GM12878 (cell line): ENCODE data around the gene GCNT3. TPM values are rescaled to one million over a fixed set of nuclear protein-coding genes. Genes with fewer than 3 reads are reported as not detected.

Experiments used
- ATAC-seq: fragments of 200-7000 bp; cut with Tn5 transposase; 3 replicates; pipeline ENCODE4 v1.9.1; 2020; ENCODE audit warnings: mild to moderate bottlenecking, moderate library complexity
- BruUV-seq: library from RNA; stranded (reverse); fragments of 400-500 nt; replicated peaks from 2 replicates; lab custom pipeline; 2021; lab: Mats Ljungman, UMichigan
- CTCF ChIA-PET: fragments of 300-600 bp; sonication (Branson Sonifier 250); formaldehyde crosslinking; extraction: SDS; loops from one replicate; lab custom pipeline; 2021; ENCODE audit warnings: inconsistent platforms; lab: Yijun Ruan, JAX
- POLR2A ChIA-PET: fragments of 350-600 bp; formaldehyde crosslinking; extraction: SDS; loops from one replicate; lab custom pipeline; 2021; ENCODE audit warnings: inconsistent platforms; lab: Charles Lee
- RAD21 ChIA-PET: fragments of 300-600 bp; sonication (Branson Sonifier 250); formaldehyde crosslinking; loops from one replicate; lab custom pipeline; 2023; ENCODE audit warnings: antibody characterized with exemption; ENCODE audit not compliant: unreplicated experiment; lab: Charles Lee
- SMC1A ChIA-PET: fragments of 300-600 bp; sonication (Branson Sonifier 250); formaldehyde crosslinking; loops from one replicate; lab custom pipeline; 2023; ENCODE audit not compliant: unreplicated experiment, uncharacterized antibody; lab: Charles Lee
- DNase-seq: peaks from one replicate; pipeline ENCODE4 v3.0.0-alpha.2; 2011; ENCODE audit warnings: low read depth, low spot score
- FAIRE-seq: peaks from 3 replicates; lab custom pipeline; 2011; peaks lifted over from hg19 to GRCh38; lab: Jason Lieb, UNC
- H2AFZ ChIP-seq: 2 replicates; pipeline ENCODE4 v1.6.0; 2011; ENCODE audit warnings: low read depth, low read length, control low read depth; ENCODE audit not compliant: control insufficient read depth
- H3K27ac ChIP-seq: 2 replicates; pipeline ENCODE4 v1.5.1; 2011; ENCODE audit warnings: control low read depth; ENCODE audit not compliant: control insufficient read depth, insufficient read depth
- H3K27me3 ChIP-seq, 2 experiments: replicated peaks in 1 of 2; 2 replicates each; pipeline versions ENCODE4 v1.6.0 to v1.6.1; 2011; ENCODE audit warnings: low read length in 1 of 2; ENCODE audit not compliant: control insufficient read depth in 2 of 2, insufficient read depth in 2 of 2
- H3K36me3 ChIP-seq, 2 experiments: 2 replicates each; pipeline ENCODE4 v1.5.1; 2011; ENCODE audit warnings: low read length in 1 of 2; ENCODE audit not compliant: control insufficient read depth in 2 of 2, insufficient read depth in 2 of 2
- H3K4me1 ChIP-seq: 2 replicates; pipeline ENCODE4 v1.6.1; 2011; ENCODE audit warnings: mild to moderate bottlenecking, low read length, moderate library complexity, mixed read lengths; ENCODE audit not compliant: control insufficient read depth, insufficient read depth
- H3K4me2 ChIP-seq: 2 replicates; pipeline ENCODE4 v1.6.0; 2011; ENCODE audit warnings: control low read depth; ENCODE audit not compliant: control insufficient read depth, insufficient read depth
- H3K4me3 ChIP-seq: fragments of 200-600 bp; sonication (generic); 2 replicates; pipeline ENCODE4 v1.5.1; 2016
- H3K79me2 ChIP-seq: 2 replicates; pipeline ENCODE4 v1.6.0; 2011; ENCODE audit warnings: low read length; ENCODE audit not compliant: control insufficient read depth, insufficient read depth
- H3K9ac ChIP-seq: 2 replicates; pipeline ENCODE4 v1.8.0; 2011; ENCODE audit warnings: low read length, control low read depth, mixed read lengths; ENCODE audit not compliant: control insufficient read depth, insufficient read depth
- H3K9me3 ChIP-seq: replicated peaks from 3 replicates; pipeline ENCODE4 v1.5.1; 2011; ENCODE audit warnings: mild to moderate bottlenecking, low read length; ENCODE audit not compliant: control insufficient read depth, insufficient read depth
- H4K20me1 ChIP-seq: 2 replicates; pipeline ENCODE4 v1.6.0; 2011; ENCODE audit not compliant: control insufficient read depth, insufficient read depth
- ATF3 ChIP-seq: IDR thresholded peaks from 2 replicates; pipeline ENCODE4 v1.6.1; 2011; ENCODE audit warnings: low read depth, mild to moderate bottlenecking, low read length, moderate library complexity, borderline replicate concordance; ENCODE audit errors: extremely low read depth
- CHD2 ChIP-seq: IDR thresholded peaks from 2 replicates; pipeline ENCODE4 v1.6.1; 2011; ENCODE audit warnings: low read depth, low read length, improper control_type of control experiment, borderline replicate concordance
- JUNB ChIP-seq: IDR thresholded peaks from 2 replicates; pipeline ENCODE4 v1.6.1; 2016; ENCODE audit warnings: antibody characterized with exemption, mild to moderate bottlenecking
- MAX ChIP-seq: IDR thresholded peaks from 2 replicates; pipeline ENCODE4 v1.6.1; 2012; ENCODE audit warnings: low read depth, low read length, improper control_type of control experiment
- TCF7 ChIP-seq: IDR thresholded peaks from 2 replicates; pipeline ENCODE4 v1.6.1; 2014; ENCODE audit warnings: antibody characterized with exemption, borderline replicate concordance
- WGBS: methylation state at CpG from one replicate; pipeline ENCODE4 v1.1.6; 2016; ENCODE audit warnings: low lambda C conversion rate; ENCODE audit not compliant: insufficient replicate concordance, insufficient coverage; ENCODE audit errors: missing lambda C conversion rate; 5-methylcytosine and 5-hydroxymethylcytosine counted together
- in situ Hi-C: fragments of 300-500 bp; cut with MboI; formaldehyde crosslinking; loops from 9 replicates; pipeline ENCODE4 v1.14.3; 2018; ENCODE audit warnings: mixed read lengths
- intact Hi-C: fragments of 100-400 bp; cut with micrococcal nuclease; formaldehyde crosslinking; loops from one replicate; pipeline ENCODE4 v1.14.2; 2022; ENCODE audit not compliant: unreplicated experiment
- polyA plus RNA-seq, 11 experiments: library from polyadenylated mRNA; depleted of rRNA in 4 of 11; unstranded in 6 of 11; stranded (reverse) in 5 of 11; fragments of >200 nt; fragmentation: Nextera tagmentation in 4 of 11; fragmentation: Illumina TruSeq in 1 of 11; extraction: Ambion mirVana in 4 of 11; extraction: Trizol in 1 of 11; gene quantifications; 1 replicate in 1 of 11; 2 replicates in 10 of 11; pipeline versions ENCODE4 v1.2.1 to v1.2.3, GENCODE V29; 2011 to 2016; ENCODE audit warnings: inconsistent platforms in 2 of 11, missing spikeins in 2 of 11, low read depth in 1 of 11
- small RNA-seq: library from RNA; depleted of rRNA; stranded (forward); fragments of <200 nt; gene quantifications from one replicate; pipeline ENCODE3, GENCODE V24; 2014
- total RNA-seq, 4 experiments: library from RNA; depleted of rRNA in 3 of 4; stranded (reverse); fragments of >200 nt in 3 of 4; fragmentation: Illumina TruSeq in 1 of 4; extraction: Trizol in 1 of 4; gene quantifications; 2 replicates each; pipeline versions ENCODE4 v1.2.1 to v1.2.3, GENCODE V29; 2013 to 2021

GCNT3 gene
- total and polyA plus RNA-seq, 10 of the 15 experiments (the other 5 are each of a cell fraction or from before 2014, with no cell fraction given) = 0.03 to 0.53 (median 0.25) TPM; not detected in 2

GRCh38 chr15:59662260-59662659 lies 50.7 kb downstream of the GCNT3 start:
- SMC1A ChIA-PET = no interaction called here
- no peak overlapping the region for H3K27ac ChIP-seq
- H3K4me3 ChIP-seq = no peak overlapping the region
- no peaks in the 10 kb centered on the region for H3K9me3 ChIP-seq
- H3K4me1 ChIP-seq = no peaks in the 10 kb centered on the region
- ATAC-seq (no peak), FAIRE-seq (peak; percentile 44), DNase-seq (no peak)
- intact Hi-C loops (no loop called here), in situ Hi-C loops (no loop called here)
- peaks cover 0 to 15% of the 10 kb centered on the region in 2 experiments; a peak in 3 of 4 replicates for H3K36me3 ChIP-seq
- H3K4me2 ChIP-seq = no peak overlapping the region
- no peaks in the 10 kb centered on the region for H4K20me1 ChIP-seq
- no peak overlapping the region for H2AFZ ChIP-seq
- no peak for TF ChIP-seq JUNB
- H3K9ac ChIP-seq = no peak overlapping the region
- CTCF ChIA-PET = interaction anchor here (1.9 kb wide), 1 partner anchor 129 kb away, joined by 5 read pairs; no protein-coding TSS in a partner anchor
- POLR2A ChIA-PET = no interaction called here
- no TSS peak for BruUV-seq
- 94% methylated on average over 1 of the region's 1 CpG for WGBS
- RAD21 ChIA-PET = no interaction called here
- no peaks in the 10 kb centered on the region for H3K27me3 ChIP-seq
- H3K79me2 ChIP-seq = peaks cover 3% of the 10 kb centered on the region

- no peaks in the 10 kb centered on the region for H3K79me2 ChIP-seq
- ChIA-PET POLR2A (no interaction called here), RAD21 (interaction anchor here (1.0 kb wide), 1 partner anchor 11 kb away, joined by 3 read pairs; the partner anchor contains the start of gene GTF2A2)
- no peak overlapping the region for H2AFZ ChIP-seq
- H3K4me1 ChIP-seq = no peaks in the 10 kb centered on the region
- in situ Hi-C loops = no loop called here
- no peaks in the 10 kb centered on the region for H3K27me3 ChIP-seq
- no peak overlapping the region for H3K27ac ChIP-seq
- no peak overlapping the region for H3K4me2 ChIP-seq
- intact Hi-C loops = no loop called here
- H3K9ac ChIP-seq = no peak overlapping the region
- ATAC-seq (no peak), FAIRE-seq (peak; percentile 75), DNase-seq (no peak)
- no TSS peak for BruUV-seq
- peaks cover 4 to 26% of the 10 kb centered on the region in 2 experiments for H3K36me3 ChIP-seq
- H3K9me3 ChIP-seq = no peaks in the 10 kb centered on the region
- H4K20me1 ChIP-seq = no peaks in the 10 kb centered on the region
- TF ChIP-seq MAX (no peak), TCF7 (no peak), ATF3 (no peak), CHD2 (no peak)
- TF ChIP-seq, all 136 proteins: peak for 0
- ChIA-PET CTCF (interaction anchor here (0.8 kb wide), 1 partner anchor 11 kb away, joined by 3 read pairs; no protein-coding TSS in a partner anchor), SMC1A (no interaction called here)
- 83% methylated on average over 8 of the region's 8 CpGs for WGBS
- H3K4me3 ChIP-seq = no peak overlapping the region
Observed at GRCh38 chr15:59668556-59668955, 57.0 kb downstream of the GCNT3 start.

Small RNA genes within 50 kb of the gene (small RNA-seq; reads per million reads assigned to genes)
- gene RNA5SP396 = not detected

Other genes starting within 250 kb of the GCNT3 start
- 55.9 and 59.3 TPM in 2 replicates for gene MYO1E, start 238.9 kb upstream of the GCNT3 start, total RNA-seq (2014; rRNA removed)
- gene MYO1E, start 238.9 kb upstream of the GCNT3 start, total RNA-seq (2014; rRNA removed; fragmentation: Illumina TruSeq; extraction: Trizol) = 70.5 and 76.5 TPM in 2 replicates
- 256 and 266 TPM in 2 replicates for gene MYO1E, start 238.9 kb upstream of the GCNT3 start, total RNA-seq (2021)
- 33.3 and 68.3 TPM in 2 replicates for gene MYO1E, start 238.9 kb upstream of the GCNT3 start, polyA plus RNA-seq (2011; rRNA removed)
- 77.9 and 93.5 TPM in 2 replicates for gene MYO1E, start 238.9 kb upstream of the GCNT3 start, polyA plus RNA-seq (2014; fragmentation: Illumina TruSeq; extraction: Trizol)
- 10 to 100 TPM; 10.3 to 27.5 TPM for gene MYO1E, start 238.9 kb upstream of the GCNT3 start, polyA plus RNA-seq (2014; fragmentation: Nextera tagmentation; extraction: Ambion mirVana)
- 43.7 and 46.9 TPM in 2 replicates for gene MYO1E, start 238.9 kb upstream of the GCNT3 start, polyA plus RNA-seq (2014; rRNA removed)
- 100 to 1,000 TPM; 189 to 191 TPM for gene MYO1E, start 238.9 kb upstream of the GCNT3 start, polyA plus RNA-seq (2016; fragmentation: Nextera tagmentation; extraction: Ambion mirVana)
- 12.5 and 14.7 TPM in 2 replicates for gene FAM81A, start 173.6 kb upstream of the GCNT3 start, total RNA-seq (2014; rRNA removed)
- gene FAM81A, start 173.6 kb upstream of the GCNT3 start, total RNA-seq (2014; rRNA removed; fragmentation: Illumina TruSeq; extraction: Trizol) = 16.5 and 16.8 TPM in 2 replicates
- 19.9 and 20.2 TPM in 2 replicates for gene FAM81A, start 173.6 kb upstream of the GCNT3 start, total RNA-seq (2021)
- gene FAM81A, start 173.6 kb upstream of the GCNT3 start, polyA plus RNA-seq (2011; rRNA removed) = 0.18 and 0.40 TPM in 2 replicates
- gene FAM81A, start 173.6 kb upstream of the GCNT3 start, polyA plus RNA-seq (2014; fragmentation: Illumina TruSeq; extraction: Trizol) = 15.1 and 18.9 TPM in 2 replicates
- 1 to 10 TPM; 7.6 to 9.0 TPM for gene FAM81A, start 173.6 kb upstream of the GCNT3 start, polyA plus RNA-seq (2014; fragmentation: Nextera tagmentation; extraction: Ambion mirVana)
- gene FAM81A, start 173.6 kb upstream of the GCNT3 start, polyA plus RNA-seq (2014; rRNA removed) = 13.4 and 15.8 TPM in 2 replicates
- 10 to 100 TPM; 23.9 to 34.5 TPM for gene FAM81A, start 173.6 kb upstream of the GCNT3 start, polyA plus RNA-seq (2016; fragmentation: Nextera tagmentation; extraction: Ambion mirVana)
- 89.2 and 104 TPM in 2 replicates for gene GTF2A2, start 45.7 kb downstream of the GCNT3 start, total RNA-seq (2014; rRNA removed)
- 98.1 and 105 TPM in 2 replicates for gene GTF2A2, start 45.7 kb downstream of the GCNT3 start, total RNA-seq (2014; rRNA removed; fragmentation: Illumina TruSeq; extraction: Trizol)
- 150 and 160 TPM in 2 replicates for gene GTF2A2, start 45.7 kb downstream of the GCNT3 start, total RNA-seq (2021)
- gene GTF2A2, start 45.7 kb downstream of the GCNT3 start, polyA plus RNA-seq (2011; rRNA removed) = 93.9 and 172 TPM in 2 replicates
- gene GTF2A2, start 45.7 kb downstream of the GCNT3 start, polyA plus RNA-seq (2014; fragmentation: Illumina TruSeq; extraction: Trizol) = 108 and 124 TPM in 2 replicates
- gene GTF2A2, start 45.7 kb downstream of the GCNT3 start, polyA plus RNA-seq (2014; fragmentation: Nextera tagmentation; extraction: Ambion mirVana) = 100 to 1,000 TPM; 479 to 565 TPM
- gene GTF2A2, start 45.7 kb downstream of the GCNT3 start, polyA plus RNA-seq (2014; rRNA removed) = 101 and 103 TPM in 2 replicates
- gene GTF2A2, start 45.7 kb downstream of the GCNT3 start, polyA plus RNA-seq (2016; fragmentation: Nextera tagmentation; extraction: Ambion mirVana) = 100 to 1,000 TPM; 486 to 493 TPM
- 61.2 and 68.1 TPM in 2 replicates for gene BNIP2, start 77.5 kb downstream of the GCNT3 start, total RNA-seq (2014; rRNA removed)
- 88.3 and 90.2 TPM in 2 replicates for gene BNIP2, start 77.5 kb downstream of the GCNT3 start, total RNA-seq (2014; rRNA removed; fragmentation: Illumina TruSeq; extraction: Trizol)
- gene BNIP2, start 77.5 kb downstream of the GCNT3 start, total RNA-seq (2021) = 60.2 and 63.1 TPM in 2 replicates
- gene BNIP2, start 77.5 kb downstream of the GCNT3 start, polyA plus RNA-seq (2011; rRNA removed) = 51.8 and 86.2 TPM in 2 replicates
- gene BNIP2, start 77.5 kb downstream of the GCNT3 start, polyA plus RNA-seq (2014; fragmentation: Illumina TruSeq; extraction: Trizol) = 82.4 and 103 TPM in 2 replicates
- 10 to 100 TPM; 29.9 to 58.5 TPM for gene BNIP2, start 77.5 kb downstream of the GCNT3 start, polyA plus RNA-seq (2014; fragmentation: Nextera tagmentation; extraction: Ambion mirVana)
- gene BNIP2, start 77.5 kb downstream of the GCNT3 start, polyA plus RNA-seq (2014; rRNA removed) = 64.5 and 74.2 TPM in 2 replicates
- 100 to 1,000 TPM; 113 to 122 TPM for gene BNIP2, start 77.5 kb downstream of the GCNT3 start, polyA plus RNA-seq (2016; fragmentation: Nextera tagmentation; extraction: Ambion mirVana)